ENCODE results near the gene EFHC1.

Gene EFHC1

DNA sequence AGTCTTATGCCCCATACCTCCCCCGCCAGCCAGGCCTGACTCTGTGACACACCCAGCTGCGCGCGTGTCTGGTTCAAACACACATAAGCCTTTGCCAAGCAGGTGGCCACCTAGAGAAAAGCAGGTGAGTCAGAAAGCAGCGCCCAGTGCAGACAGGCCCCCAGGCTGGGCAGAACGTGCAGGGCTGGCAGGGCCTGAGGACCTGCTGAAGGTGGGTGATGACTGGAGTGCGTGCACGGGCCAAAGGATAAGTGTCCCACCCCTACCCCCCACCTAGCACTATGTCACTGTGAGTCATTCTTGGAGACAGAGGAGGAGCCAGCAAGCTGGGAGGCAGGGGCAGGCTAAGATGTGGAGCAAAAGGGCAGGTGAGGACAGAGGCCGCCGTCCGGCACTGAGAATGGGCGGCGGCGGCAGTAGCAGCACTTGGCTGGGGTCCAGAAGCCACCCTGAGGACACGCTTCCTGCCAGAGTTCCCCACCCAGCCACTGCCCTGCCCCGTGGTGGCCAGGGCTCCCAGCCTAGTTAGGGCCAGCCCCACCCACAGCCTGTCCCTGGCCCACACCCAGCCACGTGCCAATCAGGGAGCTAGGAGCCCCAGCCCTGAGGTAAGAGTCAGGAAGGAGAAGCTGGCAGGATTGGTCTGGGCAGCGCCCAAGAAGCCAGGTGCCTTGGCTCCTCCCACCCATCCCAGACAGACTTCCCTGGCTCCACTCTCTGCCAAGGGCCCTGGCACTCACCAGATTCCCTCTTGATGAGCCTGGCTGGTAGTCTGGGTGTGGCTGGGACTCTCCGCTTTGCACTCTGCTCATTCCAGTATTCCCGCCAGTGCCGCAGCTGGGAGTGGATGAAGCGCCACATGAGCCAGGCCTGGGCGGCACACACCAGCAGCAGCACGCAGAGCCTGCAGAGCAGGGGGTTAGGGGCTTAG, 84.0 kb downstream of the EFHC1 start:
- peak; percentile 98 for DNase-seq

DNA sequence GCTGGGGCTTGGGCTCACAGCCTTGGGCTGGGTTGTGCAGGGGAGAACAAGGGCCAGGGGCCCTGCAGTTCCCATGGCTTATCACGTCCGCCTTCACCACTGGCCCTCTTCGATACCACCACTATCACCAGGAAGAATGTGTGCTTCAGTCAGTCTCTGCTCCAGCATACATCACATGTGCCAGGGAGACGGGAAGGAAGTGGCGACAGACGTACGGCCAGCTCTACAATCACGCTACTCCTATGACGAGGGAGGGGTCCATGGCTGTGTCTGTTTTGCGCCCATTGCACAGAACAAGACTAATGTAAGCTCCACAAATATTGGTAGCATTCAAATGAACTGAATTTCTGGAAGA, 84.6 kb downstream of the EFHC1 start:
- DNase-seq = no peak

DNA sequence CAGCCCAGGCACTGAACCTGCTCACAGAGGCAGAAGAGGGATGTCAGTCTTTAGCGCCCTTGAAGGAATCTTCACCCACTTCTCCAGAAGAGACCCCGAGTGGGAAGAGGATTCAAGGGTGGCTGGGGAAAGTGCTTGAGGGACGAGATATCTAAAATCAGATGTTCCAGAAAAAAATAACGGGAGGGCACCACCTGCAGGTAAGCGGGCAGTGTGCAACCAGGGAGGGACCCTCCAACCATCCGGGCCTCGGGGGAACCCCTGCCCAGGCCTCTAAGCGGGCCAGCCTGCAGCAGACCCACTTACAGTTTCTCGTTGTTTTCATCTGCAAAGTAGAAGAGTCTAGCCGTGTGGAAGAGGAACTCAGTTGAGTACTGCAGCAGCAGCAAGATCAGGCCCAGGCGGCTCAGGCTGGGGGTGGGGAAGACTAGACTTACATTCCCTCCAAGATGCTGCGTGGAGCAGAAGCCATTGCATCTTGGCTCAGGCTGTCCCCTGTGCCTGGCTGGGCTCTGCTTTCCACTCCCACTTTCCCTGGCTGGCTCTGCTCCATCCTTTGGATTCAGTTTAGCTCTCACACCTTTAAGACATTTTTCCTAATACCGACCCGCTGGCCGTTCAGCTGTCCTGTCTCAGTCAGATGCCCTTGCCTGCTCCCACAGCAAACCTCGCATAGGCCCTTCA, 85.7 kb downstream of the EFHC1 start:
- DNase-seq = no peak

DNA sequence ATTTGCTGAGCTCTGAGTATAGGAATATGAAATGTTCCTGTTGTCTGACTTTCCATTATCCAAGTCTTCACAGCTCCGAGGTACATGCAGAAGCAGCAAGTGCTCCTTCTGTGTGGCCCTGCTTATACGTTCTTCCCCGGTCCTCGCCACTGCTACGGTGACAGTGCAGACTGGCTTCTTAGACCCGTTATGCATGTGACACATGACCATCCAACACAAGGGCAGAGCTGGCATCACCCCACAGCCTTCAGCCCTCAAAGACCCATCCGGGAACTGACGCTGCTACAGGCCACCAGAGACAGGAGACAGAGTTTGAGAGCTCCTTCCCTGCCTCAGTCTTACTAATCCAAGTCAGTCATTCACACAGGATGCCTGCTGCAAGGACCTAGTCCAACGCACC, 86.3 kb downstream of the EFHC1 start:
- DNase-seq = no peak

DNA sequence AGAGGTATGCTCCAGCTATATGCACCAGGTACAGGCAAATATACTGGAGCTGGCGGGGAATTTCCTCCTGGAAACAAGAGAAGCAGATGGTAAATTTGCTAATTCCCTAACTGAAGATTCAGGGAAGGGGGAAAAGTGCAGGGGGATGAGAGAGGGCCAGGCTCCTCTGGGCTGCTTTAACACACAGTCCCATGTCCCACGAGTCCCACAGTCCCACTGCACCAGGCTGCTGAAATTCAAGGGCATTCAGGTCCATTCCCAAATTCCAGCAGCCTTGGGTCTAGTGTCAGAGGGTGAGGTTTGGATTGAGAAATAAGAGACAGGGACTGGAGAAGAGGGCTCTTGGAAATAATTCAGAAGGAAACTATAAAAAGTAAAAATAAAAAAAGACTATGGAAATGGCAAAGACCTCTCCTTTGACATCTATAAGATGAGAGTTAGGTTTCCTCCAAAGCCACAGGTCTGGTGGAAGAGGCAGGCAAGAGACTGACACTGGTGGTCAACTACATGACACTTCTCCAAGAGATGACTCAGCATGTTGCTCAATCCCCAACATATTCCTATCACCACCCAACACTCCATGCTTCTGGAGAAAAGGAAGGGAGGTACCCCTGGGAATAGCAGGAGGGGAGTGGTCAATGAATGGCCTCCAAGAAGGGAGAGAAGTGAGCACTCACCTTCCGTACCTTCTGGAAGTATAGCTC, 87.6 kb downstream of the EFHC1 start:
- no peak for DNase-seq

DNA sequence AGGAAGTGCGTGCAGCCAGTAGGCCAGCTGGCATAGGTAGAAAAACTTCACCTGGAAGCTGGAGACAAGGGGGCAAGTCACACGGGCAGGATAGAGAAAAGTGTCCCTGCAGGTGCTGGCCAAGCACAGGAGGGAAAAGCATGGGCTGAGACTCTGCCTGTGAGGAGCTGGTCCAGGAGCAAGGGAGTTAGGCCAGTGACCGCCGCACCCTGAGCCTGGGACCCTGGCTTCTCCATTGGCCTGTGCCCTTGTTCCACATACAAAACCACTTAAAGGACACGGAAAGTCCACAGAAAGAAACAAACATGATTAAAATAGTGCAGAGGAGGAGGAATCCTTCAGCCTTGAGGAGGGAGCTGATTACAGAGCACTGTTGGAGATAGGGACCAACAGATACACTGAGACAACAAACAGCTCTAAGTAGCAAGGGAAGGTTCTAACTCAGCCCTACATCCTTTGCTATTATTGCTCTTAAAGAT, 88.2 kb downstream of the EFHC1 start:
- no peak for DNase-seq

DNA sequence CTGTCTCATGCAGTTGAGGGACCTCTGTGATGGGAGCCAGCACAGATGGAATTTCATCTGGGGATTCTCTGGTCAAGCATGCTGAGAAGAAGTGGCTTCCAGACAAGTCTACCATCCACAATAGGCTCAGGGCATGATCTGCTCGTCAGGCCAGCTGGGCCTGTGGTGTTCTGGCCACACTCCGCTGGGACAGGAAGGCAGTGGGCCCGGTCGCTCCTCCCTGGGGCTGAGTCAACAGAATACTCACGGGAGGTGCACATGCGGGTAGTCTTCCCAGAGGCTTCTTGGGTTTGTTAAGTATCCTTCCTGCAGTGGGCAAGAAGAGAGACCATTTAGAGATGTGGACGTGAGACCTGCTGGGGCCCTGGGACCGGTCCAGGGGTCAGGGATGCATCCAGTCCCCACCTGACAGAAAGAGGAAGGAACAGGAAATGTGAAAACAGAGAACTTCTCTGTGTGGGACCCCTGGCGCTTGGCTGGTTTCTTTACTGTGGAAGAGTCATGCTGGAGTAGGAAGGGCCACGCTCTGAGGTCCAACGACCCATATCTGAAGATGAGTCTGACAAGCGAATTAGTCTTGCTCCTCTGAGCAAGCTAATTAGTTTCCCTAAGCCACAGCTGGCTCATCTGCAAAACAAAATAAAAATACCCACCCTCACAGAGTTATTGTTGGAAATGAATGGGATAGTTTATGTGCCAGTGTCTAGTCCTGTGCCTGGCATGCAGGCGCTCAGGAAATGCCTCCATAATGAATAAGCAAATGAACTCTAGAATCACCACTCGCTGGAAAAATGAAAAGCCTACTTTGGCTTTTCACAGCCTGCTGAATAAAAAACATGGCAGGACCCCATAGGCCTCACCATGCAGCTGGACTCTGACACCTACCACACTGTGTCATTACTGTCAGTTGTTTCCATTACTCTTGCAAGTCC, 89.4 kb downstream of the EFHC1 start:
- DNase-seq = no peak

DNA sequence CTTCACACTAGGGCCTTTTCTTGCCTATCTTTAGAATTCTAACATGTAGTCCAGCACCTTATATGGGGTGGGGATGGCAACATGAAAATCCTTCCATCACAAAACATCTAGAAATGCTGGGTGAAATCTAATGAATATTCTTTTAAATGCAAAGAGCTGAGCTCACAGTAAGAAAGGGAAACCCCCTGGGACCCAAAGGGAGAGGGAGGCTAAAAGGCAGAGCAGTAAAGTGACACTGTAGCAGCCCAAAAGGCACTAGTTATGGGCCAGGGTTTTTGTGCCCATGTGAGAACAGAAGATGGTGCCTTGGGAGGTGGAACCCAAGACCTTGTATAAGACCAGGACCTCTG, 90.0 kb downstream of the EFHC1 start:
- DNase-seq = no peak

DNA sequence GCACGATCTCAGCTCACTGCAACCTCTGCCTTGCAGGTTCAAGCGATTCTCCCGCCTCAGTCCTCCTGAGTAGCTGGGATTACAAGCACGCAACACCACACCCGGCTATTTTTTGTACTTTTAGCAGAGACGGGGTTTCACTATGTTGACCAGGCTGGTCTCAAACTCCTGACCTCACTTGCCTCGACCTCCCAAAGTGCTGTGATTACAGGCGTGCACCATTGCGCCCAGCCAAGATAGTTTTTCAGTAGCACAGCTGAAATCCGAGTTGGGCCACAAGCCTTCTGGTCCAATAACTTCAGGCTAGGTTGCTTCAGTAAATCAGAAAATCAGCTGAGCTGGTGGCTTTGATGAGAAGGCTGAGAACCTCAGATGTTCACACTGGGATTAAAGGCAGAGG, 91.0 kb downstream of the EFHC1 start:
- no peak for DNase-seq

DNA sequence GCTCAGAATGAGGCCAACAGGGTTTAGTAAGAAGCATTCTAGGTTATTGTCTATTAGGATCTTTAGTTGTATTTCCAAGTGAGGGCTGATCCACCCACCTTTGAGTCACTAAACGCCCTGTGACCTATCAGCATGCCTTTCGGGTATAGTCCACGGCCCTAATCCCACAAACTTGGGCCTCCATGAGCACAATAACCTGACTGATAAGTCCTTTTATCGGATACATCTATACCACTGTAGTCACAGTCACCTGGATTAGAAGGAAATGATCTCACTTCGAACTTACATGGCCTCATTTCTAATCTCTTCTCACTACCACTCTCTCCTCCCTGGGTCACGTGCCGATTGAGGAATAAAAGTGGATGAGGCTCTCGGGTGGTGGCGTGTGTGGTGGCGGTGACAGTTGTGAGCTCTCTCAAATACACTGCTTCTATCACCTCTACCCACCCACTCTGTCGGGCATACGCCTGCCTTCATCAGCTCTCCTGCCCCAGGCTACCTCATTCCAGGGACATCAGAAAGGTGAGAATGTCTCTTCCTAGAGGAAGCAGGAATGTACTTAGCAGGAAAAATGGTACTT, 91.5 kb downstream of the EFHC1 start:
- no peak for DNase-seq

DNA sequence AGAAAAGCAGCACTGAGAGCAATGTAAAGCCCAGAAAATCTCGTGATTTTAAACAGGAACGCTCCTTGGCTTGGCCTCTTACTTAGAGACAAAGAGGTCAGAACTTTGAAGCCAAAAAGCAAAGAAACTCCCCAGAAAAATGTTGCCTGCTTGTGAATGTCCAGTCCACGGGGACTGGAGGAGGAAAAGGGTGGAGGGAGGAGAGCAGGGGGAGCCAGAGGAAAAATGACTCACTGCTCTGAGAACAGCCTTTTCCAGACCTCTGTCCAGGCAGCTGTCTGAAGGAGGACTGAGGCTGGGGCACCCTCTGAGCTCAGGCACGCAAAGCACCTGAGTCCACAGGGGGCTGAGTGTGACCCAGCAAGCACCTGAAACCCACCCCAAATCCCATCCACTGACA, 92.1 kb downstream of the EFHC1 start:
- DNase-seq = no peak

DNA sequence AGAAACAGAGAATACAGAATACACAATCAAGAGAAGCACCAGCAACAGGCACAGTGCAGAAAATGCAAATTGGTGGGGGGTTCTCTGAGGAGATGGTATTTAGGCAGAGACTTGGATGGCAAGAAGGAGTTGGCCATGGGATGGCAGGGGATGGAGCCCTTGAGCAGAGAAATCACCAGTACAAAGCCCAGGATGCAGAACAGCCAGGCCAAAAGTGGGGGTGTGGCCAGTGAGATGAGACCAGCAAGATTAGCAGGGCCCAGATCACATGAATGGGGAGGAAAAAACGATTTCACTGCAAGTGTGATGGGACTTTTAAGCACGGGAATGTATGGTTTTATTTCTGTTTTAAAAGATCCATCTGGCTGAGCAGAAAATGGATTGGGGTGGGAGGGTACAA, 93.3 kb downstream of the EFHC1 start:
- DNase-seq = no peak

DNA sequence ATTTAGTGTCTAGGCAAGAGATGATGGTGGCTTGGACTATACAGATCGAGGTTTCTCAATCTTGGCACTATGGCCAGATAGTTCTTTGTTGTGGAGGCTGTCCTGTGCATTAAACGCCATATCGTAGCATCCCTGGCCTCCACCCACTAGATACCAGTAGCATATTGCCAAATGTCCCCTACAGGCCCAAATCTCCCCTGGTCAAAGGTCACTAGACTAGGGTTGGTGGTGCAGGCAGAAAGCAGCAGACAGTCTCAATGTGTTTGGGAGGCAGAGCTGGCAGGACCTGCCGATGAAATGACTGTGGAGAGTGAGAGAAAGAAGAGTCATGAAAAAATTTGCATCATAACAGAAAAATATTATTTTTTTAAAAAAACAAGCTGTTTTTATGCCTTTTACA, 93.8 kb downstream of the EFHC1 start:
- no peak for DNase-seq

DNA sequence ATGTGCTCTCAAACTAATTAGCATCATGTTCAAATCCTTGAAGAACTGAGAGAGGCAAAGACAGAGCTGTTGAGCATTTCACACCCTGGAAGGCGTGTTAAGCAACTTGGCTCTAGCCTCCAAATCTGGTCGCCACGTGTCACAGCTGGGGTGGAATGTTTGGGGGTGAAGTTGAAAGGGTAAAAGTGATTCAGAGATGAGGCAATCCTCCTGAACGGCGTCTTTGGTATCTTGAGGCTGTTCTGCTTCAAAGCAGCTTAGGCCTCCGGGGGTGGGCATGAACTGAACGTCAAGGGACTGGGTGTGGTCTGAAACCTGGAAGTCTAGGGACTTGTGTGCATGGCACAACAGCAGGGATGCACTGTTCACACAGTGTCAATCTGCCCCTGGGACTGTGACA, 94.4 kb downstream of the EFHC1 start:
- DNase-seq = no peak

DNA sequence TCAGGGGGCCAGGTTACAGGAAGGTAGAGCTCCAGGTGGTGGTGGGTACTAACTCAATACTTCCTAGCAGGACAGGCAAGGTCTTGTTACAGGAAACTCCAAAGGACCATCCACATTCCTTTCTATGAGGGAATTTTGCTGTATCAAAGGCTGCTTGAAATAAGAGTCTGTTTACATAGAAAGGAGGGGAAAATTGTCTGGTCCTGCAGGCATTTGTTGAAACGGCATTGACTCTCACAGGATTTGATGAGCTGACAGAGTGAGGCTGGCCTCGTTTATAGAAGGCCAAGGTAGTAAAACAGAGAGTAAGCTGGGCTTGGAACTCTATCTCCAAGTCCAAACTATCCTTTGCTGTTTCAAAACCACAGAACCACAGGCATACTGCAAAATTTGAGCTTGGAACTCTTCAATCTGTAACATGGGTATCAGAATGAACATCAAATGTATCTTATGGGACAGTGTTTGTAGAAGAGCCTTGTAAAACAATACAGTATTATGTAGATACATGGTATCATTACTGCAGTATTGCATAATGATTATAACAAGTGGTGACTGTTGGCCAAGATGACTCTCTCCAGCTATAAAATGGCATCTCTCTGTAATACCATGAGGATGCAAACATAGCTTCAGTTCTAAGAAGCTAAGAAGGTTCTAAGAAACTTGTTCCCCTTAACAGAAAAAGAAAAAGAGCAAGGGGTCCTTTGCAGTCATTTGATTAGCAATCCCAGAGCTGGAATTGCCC, 95.2 kb downstream of the EFHC1 start:
- DNase-seq = no peak

DNA sequence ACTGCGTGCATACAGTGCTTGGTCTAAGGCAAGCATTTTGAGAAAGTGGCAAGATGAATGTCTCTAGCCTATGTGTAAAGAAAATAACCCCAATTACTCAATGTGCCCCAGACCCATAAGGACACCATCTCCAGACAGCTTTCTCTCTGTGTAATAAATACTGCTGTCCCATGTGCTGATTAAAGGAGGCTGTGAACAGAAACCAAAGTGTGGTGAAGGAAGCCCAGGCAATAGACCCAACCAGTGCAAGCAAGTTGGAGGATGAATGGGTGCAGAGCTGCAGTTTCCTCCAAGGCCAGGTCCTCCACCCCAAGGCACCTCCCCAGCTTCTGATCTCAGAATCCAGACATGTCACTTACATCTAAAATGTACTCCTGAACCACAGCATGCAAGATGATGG, 96.1 kb downstream of the EFHC1 start:
- no peak for DNase-seq

DNA sequence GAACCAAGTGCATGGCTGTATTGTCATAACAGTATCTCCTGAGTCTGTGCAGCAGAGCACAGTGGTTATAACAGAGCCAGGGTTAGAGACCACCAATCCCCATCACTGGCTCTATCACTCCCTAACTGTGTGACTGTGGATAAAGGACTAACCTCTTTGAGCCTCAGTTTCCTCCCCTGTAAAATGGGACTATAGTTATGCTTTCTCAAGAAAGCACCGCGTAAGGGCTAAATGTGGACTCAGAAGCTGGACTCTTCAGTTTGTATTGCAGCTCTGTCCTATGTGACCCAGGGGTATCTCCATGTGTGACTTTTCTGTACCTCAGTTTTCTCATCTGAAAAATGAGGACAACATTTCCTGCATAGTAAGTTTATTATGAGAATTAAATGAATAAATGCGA, 96.8 kb downstream of the EFHC1 start:
- DNase-seq = no peak

DNA sequence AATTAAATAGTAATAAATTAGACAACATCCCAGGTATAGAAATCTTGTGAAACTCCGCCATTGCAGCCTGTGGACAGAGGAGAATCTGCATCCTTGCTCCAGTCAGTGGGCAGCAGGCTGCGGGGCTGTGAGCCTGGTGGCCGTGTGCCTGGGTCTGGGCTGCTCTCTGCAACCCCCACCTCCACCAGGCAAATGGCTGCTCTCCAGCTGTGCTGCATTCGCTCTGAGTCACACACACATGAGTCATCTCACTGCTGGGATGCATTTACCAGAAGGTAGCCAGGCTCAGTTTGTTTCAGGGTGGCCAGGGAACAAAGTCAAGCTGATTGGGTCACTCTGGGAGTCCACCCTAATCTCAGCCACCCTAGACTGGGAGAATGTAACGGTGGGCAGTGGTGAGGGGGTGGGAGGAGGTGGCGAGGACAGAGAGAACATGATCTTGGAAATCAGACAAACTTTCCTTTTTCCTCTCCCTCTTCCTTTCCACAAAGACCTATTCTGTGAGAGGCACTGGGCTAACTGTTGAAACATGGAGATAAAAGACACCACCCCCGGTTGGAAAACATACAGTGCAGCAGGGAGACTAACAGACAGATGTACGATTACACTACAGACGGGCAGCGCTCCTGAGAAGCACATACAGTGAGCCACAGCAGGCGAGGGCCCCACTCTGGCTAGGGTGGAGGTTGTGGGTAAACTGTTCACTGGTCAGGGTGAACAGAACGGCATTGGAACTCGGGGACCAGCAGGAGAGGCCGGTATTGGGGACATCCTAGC, 97.5 kb downstream of the EFHC1 start:
- no peak for DNase-seq

DNA sequence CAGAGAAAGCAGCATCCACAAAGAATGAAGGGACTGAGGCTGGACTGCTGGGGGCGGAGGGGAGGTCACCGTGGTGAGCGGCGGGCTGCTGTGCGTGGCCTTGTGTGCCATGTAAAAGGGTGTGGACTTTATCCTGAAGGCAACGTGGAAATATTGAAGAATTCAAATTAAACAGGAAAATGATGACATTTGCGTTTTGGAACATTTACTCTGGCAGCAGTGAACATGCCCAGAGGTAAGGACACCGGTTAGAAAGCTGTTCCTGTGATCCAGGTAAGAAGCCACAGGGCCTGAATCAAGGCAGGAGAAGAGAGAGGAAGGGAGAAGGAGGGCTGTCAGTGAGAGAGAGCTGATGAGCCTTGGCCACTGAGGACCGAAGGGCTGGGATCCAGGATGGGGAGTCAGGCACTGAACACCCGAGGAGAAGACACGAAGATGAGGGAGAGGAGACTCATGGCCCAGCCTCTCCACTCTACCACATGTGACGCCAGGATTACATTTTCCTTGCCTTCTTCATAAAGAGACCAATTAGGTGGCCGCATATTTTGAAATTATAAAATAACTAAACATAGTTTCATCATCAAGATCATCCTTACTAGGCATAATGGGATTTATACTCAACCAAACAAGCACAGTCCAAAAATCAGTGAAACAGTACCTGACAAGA, 98.3 kb downstream of the EFHC1 start:
- no peak for DNase-seq

DNA sequence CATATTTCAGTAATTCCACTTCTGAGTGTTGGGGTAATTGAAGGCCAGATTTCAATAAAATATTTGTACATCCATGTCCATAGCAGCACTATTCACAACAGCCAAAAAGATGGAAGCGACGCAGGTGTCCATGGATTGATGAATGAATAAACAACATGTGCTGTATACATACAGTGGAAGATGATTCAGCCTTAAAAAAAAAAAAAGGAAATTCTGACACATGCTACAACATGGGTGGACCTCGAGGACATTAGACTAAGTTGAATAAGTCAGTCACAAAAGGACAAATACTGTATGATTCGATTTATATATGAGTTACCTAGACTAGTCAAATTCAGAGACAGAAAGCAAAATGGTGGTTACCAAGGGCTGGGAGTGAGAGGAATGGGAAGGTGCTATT, 99.5 kb downstream of the EFHC1 start:
- DNase-seq = no peak

Measured in COR-L47 (cell line).